Ectodermal cell (in vitro differentiated cells): Measurements from ENCODE around the gene TMPRSS2.
"Not testable (repeated sequence)": the region's sequence is repeated elsewhere in the genome, so short reads cannot be mapped to it uniquely, and the experiment has no call there.

Source experiments
- H3K27ac ChIP-seq: 2 replicates; pipeline ENCODE4 v1.7.0; 2013; ENCODE audit warnings: mild to moderate bottlenecking, low read depth, low read length; ENCODE audit not compliant: insufficient read depth, poor library complexity, severe bottlenecking
- H3K27me3 ChIP-seq: 2 replicates; pipeline ENCODE4 v1.7.0; 2013; ENCODE audit warnings: mild to moderate bottlenecking, low read length; ENCODE audit not compliant: insufficient read depth, control insufficient read depth, poor library complexity, severe bottlenecking
- H3K36me3 ChIP-seq: one replicate; pipeline ENCODE4 v1.7.0; 2013; ENCODE audit warnings: low read length; ENCODE audit not compliant: control insufficient read depth, insufficient read depth
- H3K4me1 ChIP-seq: one replicate; pipeline ENCODE4 v1.7.0; 2013; ENCODE audit warnings: low read length; ENCODE audit not compliant: control insufficient read depth, insufficient read depth
- H3K4me3 ChIP-seq: 2 replicates; pipeline ENCODE4 v1.7.0; 2013; ENCODE audit warnings: low read depth, low read length, control low read depth; ENCODE audit not compliant: insufficient read depth
- H3K9me3 ChIP-seq: 2 replicates; pipeline ENCODE4 v1.7.0; 2013; ENCODE audit warnings: mild to moderate bottlenecking, low read length, moderate library complexity; ENCODE audit not compliant: control insufficient read depth
- WGBS, 2 experiments: methylation state at CpG; one replicate each; pipeline ENCODE4 v1.1.7; 2013; ENCODE audit warnings: missing lambda C conversion rate in 2 of 2; 5-methylcytosine and 5-hydroxymethylcytosine counted together

Gene TMPRSS2

DNA sequence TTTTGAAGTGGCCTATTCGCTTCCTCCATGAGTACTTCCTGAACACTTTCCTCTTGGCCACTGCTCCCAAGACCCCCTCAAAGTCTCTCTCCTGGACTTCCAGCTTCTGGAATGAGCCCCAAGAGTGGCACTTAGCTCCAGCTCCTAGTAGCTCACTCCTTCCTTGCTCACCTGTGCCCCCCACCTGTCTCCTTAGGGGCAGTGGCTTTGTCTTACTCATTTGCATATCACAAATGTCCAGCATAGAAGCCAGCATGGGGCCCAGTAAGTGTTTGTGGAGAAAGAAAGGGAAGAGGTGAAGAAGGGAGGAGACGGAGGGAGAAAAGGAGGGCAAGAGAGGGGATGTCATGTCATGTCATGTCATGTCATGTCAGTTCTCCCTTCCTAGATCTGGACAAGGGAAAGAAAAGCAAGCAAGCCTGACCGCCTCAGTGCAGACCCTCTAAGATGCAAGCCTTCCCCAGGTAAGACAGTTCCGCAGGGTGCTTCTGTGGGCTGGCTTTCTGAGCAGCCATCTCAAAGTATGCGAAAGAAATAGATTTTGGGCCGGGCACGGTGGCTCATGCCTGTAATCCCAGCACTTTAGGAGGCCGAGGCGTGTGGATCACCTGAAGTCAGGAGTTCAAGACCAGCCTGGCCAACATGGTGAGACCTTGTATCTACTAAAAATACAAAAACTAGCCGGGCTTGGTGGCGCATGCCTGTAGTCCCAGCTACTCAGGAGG lies 88.8 kb downstream of the TMPRSS2 start:
- Histone ChIP-seq H3K4me1 (peaks cover 4% of the 10 kb centered on the region), H3K27me3 (peaks cover 7% of the 10 kb centered on the region), H3K36me3 (no peaks in the 10 kb centered on the region), H3K9me3 (no peaks in the 10 kb centered on the region), H3K27ac (no peak overlapping the region), H3K4me3 (no peak overlapping the region)
- WGBS, 2 experiments: 89 to 90% methylated on average over 11 of the region's 11 CpGs

DNA sequence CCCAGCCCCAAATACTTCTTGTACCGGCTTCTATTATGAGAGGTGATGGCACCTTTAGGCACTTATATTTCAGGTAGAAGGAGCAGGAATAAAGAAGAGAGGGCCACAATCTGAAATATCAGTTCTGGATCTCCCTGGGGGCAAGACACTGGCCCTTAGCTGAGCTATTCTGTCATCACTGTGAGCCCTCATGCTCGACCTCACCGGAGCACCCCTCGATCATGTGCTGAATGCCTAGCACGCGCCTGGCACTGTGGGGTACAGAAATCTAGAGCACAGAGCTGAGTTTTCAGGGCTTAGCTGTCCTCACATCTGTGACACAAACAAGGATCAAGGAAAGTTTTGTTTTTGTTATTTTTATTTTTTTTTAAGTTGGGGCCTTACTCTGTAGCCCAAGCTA lies 89.6 kb downstream of the TMPRSS2 start:
- Histone ChIP-seq H3K4me1 (peaks cover 4% of the 10 kb centered on the region), H3K36me3 (no peaks in the 10 kb centered on the region), H3K27ac (no peak overlapping the region), H3K4me3 (no peak overlapping the region), H3K27me3 (peaks cover 7% of the 10 kb centered on the region), H3K9me3 (no peaks in the 10 kb centered on the region)
- WGBS, 2 experiments: 95 to 97% methylated on average over 6 of the region's 6 CpGs

DNA sequence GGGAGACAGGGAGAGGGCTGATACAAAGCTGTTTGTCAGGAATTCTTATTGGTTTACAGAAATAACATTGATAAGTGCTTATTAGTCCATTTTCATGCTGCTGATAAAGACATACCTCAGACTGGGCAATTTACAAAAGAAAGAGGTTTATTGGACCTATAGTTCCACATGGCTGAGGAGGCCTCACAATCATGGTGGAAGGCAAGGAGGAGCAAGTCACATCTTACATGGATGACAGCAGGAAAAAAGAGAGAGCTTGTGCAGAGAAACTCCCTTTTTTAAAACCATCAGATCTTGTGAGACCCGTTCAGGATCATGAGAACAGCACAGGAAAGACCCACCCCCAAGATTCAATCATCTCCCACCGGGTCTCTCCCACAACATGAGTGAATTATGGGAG lies 90.5 kb downstream of the TMPRSS2 start:
- not testable (repeated sequence) for H3K27ac ChIP-seq, H3K4me3 ChIP-seq, H3K27me3 ChIP-seq, H3K36me3 ChIP-seq, H3K9me3 ChIP-seq, H3K4me1 ChIP-seq
- WGBS, 2 experiments: 62 to 69% methylated on average over 2 of the region's 2 CpGs
